Prostate gland (tissue), 2 donors: ENCODE measurements around the gene FAM120B. TPM values are rescaled to one million over a fixed set of nuclear protein-coding genes. Genes with fewer than 3 reads are reported as not detected.

Experiments
- DNase-seq: peaks from one replicate; pipeline ENCODE4 v3.0.0-alpha.2; 2019; ENCODE audit warnings: low spot score
- H3K27ac ChIP-seq, 2 donors: fragments of 200-600 bp; sonication (generic); 2 replicates each; pipeline ENCODE4 v1.5.1; 2017 to 2019
- H3K27me3 ChIP-seq: fragments of 200-600 bp; sonication (generic); replicated peaks from 2 replicates; pipeline ENCODE4 v1.5.1; 2019; ENCODE audit not compliant: insufficient read depth
- H3K36me3 ChIP-seq, 2 donors: fragments of 200-600 bp; sonication (generic); 1 replicate in 1 of 2; 2 replicates in 1 of 2; pipeline versions ENCODE4 v1.5.1 to v1.8.1; 2017 to 2019
- H3K4me1 ChIP-seq: fragments of 200-600 bp; sonication (generic); replicated peaks from 2 replicates; pipeline ENCODE4 v1.5.1; 2019
- H3K4me3 ChIP-seq, 2 donors: fragments of 200-600 bp; sonication (generic); 2 replicates each; pipeline ENCODE4 v1.5.1; 2017 to 2019
- H3K9me3 ChIP-seq: fragments of 200-600 bp; sonication (generic); 2 replicates; pipeline ENCODE4 v1.5.1; 2017
- POLR2A ChIP-seq: fragments of 450-650 bp; IDR thresholded peaks from one replicate; pipeline ENCODE4 v1.6.1; 2016; ENCODE audit warnings: antibody characterized with exemption, mild to moderate bottlenecking
- POLR2AphosphoS5 ChIP-seq: sonication (generic); formaldehyde crosslinking; IDR thresholded peaks from one replicate; pipeline ENCODE4 v1.6.1; 2017; ENCODE audit warnings: antibody characterized with exemption
- WGBS: methylation state at CpG from one replicate; pipeline ENCODE4 v1.1.5; 2018; 5-methylcytosine and 5-hydroxymethylcytosine counted together
- intact Hi-C: fragments of 100-400 bp; cut with DNase I; formaldehyde crosslinking; loops from one replicate; pipeline ENCODE4 v1.14.2; 2022
- total RNA-seq, 2 donors: library from RNA; depleted of rRNA; stranded (reverse); fragments of >200 nt; gene quantifications; one replicate each; pipeline ENCODE4 v1.1.0, GENCODE V29; 2016
- TF ChIP-seq, protein P1 (sequence below), 4 experiments: fragments of 200-600 bp in 2 of 4; fragments of 450-650 bp in 2 of 4; sonication (generic) in 2 of 4; IDR thresholded peaks; 1 replicate in 3 of 4; 2 replicates in 1 of 4; pipeline ENCODE4 v1.5.1; 2016 to 2019; ENCODE audit warnings: antibody characterized with exemption in 4 of 4, mild to moderate bottlenecking in 2 of 4, moderate library complexity in 2 of 4

FAM120B gene
- total RNA-seq, 2 donors from 2014 or later: 28.8 to 45.0 TPM

DNA sequence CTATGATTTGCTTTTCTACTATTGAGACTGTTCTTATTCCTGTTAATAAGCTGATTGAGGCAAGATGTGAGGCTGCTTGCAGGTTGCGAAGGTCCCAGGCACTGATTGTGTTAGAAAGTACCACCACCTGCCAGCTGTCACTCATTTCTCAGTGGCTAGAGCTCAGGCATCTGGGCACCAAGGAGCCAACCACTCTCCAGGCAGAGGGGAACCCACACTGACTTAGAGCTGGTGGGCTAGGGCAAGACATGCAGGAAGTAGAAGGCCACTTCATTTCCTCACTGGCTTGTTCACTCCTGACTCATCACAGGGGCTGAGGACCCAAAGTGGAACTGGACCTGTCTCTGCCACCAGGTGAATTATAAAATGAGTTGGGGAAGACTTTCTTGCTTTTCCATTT lies 7.9 kb upstream of the FAM120B start:
- H3K27ac ChIP-seq: no peak overlapping the region
- H3K4me1 ChIP-seq: no peaks in the 10 kb centered on the region
- no peaks in the 10 kb centered on the region for H3K27me3 ChIP-seq
- no peak overlapping the region for H3K4me3 ChIP-seq
- DNase-seq: no peak
- H3K36me3 ChIP-seq: no peaks in the 10 kb centered on the region
- H3K9me3 ChIP-seq: no peaks in the 10 kb centered on the region
- WGBS: 100% methylated on average over 1 of the region's 1 CpG
- intact Hi-C loops: loop anchor here (10.0 kb wide), 1 partner anchor 254 kb away; no protein-coding TSS in a partner anchor
- TF ChIP-seq POLR2AphosphoS5: no peak
- no peak for TF ChIP-seq POLR2A
- TF ChIP-seq, protein P1, sequence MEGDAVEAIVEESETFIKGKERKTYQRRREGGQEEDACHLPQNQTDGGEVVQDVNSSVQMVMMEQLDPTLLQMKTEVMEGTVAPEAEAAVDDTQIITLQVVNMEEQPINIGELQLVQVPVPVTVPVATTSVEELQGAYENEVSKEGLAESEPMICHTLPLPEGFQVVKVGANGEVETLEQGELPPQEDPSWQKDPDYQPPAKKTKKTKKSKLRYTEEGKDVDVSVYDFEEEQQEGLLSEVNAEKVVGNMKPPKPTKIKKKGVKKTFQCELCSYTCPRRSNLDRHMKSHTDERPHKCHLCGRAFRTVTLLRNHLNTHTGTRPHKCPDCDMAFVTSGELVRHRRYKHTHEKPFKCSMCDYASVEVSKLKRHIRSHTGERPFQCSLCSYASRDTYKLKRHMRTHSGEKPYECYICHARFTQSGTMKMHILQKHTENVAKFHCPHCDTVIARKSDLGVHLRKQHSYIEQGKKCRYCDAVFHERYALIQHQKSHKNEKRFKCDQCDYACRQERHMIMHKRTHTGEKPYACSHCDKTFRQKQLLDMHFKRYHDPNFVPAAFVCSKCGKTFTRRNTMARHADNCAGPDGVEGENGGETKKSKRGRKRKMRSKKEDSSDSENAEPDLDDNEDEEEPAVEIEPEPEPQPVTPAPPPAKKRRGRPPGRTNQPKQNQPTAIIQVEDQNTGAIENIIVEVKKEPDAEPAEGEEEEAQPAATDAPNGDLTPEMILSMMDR (IDR thresholded peaks at IDR 0.05): no peak

DNA sequence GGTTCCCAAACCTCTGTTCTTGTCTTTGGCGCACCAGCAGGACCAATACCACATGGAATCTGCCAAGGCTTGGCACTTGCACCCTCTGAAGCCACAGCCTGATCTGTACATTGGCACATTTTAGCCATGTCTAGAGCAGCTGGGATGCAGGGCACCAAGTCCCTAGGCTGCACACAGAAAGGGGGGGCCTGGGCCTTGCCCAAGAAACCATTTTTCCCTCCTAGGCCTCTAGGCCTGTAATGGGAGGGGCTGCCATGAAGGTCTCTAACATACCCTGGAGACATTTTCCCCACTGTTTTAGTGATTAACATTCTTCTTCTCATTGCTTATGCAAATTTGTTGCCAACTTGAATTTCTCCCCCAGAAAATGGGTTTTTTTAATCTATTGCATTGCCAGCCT lies 5.4 kb upstream of the FAM120B start:
- Histone ChIP-seq H3K27ac (no peak overlapping the region), H3K4me1 (no peaks in the 10 kb centered on the region), H3K9me3 (no peaks in the 10 kb centered on the region), H3K4me3 (no peak overlapping the region), H3K36me3 (no peaks in the 10 kb centered on the region), H3K27me3 (no peaks in the 10 kb centered on the region)
- TF ChIP-seq POLR2AphosphoS5: no peak
- TF ChIP-seq POLR2A: no peak
- TF ChIP-seq, protein P1 (IDR thresholded peaks at IDR 0.05): no peak
- intact Hi-C loops: loop anchor here (10.0 kb wide), 1 partner anchor 224 kb away; no protein-coding TSS in a partner anchor
- DNase-seq: no peak
- 100% methylated on average over 1 of the region's 1 CpG for WGBS

DNA sequence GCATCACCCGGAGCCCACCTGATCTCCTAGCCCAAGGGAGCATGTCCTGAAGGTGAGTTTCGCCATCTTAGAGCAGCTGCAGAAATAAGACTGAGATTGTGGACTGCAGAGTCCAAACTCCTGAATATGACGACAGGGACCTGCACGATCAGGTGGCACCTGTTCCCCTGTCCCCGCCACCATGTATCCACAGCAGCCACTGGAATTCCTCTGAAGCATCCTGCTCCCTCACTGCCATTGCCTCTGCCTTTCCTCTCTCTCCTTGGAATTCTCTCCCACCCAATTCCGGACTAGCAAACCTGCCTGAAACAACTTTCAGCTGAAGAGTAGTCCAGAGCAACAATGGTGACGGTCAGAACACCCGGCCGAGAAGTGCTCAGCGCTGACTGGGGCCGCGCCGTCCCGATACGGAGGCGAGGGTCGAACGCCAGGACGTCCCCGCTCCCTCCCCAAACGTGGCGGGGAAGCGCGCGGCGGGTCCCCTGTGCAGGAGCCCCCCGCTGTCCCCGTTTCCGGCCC lies 694 bp upstream of the FAM120B start:
- Histone ChIP-seq H3K27me3 (no peaks in the 10 kb centered on the region), H3K4me3 (peak overlapping the region; percentile 88 to 99), H3K4me1 (peaks cover 11% of the 10 kb centered on the region), H3K36me3 (no peaks in the 10 kb centered on the region), H3K27ac (peak overlapping the region; percentile 25 to 83), H3K9me3 (no peaks in the 10 kb centered on the region)
- TF ChIP-seq, protein P1 (IDR thresholded peaks at IDR 0.05): no peak
- no peak for TF ChIP-seq POLR2A
- TF ChIP-seq POLR2AphosphoS5: no peak
- WGBS: 10% methylated on average over 29 of the region's 29 CpGs
- intact Hi-C loops: loop anchor here (10.0 kb wide), 1 partner anchor 219 kb away; no protein-coding TSS in a partner anchor
- DNase-seq: no peak

DNA sequence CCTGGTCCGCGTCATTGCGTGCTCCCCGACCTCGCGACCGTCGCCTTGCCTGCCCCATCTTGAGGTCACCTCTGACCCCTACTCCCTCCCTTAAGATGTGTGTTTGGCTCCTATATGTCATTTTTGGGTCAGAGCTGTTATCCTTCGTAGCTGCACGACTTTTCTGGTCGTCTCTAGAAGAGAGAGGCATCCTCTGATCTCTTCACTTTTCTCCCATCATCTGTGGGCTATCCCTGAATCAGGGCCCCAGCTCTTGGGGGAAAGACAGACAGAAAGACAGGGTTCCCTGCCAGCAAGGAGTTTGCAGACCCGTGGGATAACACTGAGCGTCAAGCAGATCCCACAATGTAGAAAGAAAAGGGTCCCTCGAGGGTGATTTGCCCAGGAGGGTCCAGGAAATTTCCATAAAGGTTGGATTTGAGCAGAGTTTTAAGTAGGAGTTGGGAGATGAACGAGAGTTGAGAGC lies 555 bp downstream of the FAM120B start:
- 6% methylated on average over 15 of the region's 15 CpGs for WGBS
- TF ChIP-seq POLR2A (no peak), POLR2AphosphoS5 (no peak)
- TF ChIP-seq, protein P1 (IDR thresholded peaks at IDR 0.05): no peak
- intact Hi-C loops: loop anchor here (10.0 kb wide), 1 partner anchor 218 kb away; no protein-coding TSS in a partner anchor
- H3K36me3 ChIP-seq: no peaks in the 10 kb centered on the region
- peaks cover 11% of the 10 kb centered on the region for H3K4me1 ChIP-seq
- no peaks in the 10 kb centered on the region for H3K9me3 ChIP-seq
- H3K4me3 ChIP-seq: peak overlapping the region; percentile 88 to 99
- DNase-seq: no peak
- peak overlapping the region; percentile 77 to 83 for H3K27ac ChIP-seq
- no peaks in the 10 kb centered on the region for H3K27me3 ChIP-seq

DNA sequence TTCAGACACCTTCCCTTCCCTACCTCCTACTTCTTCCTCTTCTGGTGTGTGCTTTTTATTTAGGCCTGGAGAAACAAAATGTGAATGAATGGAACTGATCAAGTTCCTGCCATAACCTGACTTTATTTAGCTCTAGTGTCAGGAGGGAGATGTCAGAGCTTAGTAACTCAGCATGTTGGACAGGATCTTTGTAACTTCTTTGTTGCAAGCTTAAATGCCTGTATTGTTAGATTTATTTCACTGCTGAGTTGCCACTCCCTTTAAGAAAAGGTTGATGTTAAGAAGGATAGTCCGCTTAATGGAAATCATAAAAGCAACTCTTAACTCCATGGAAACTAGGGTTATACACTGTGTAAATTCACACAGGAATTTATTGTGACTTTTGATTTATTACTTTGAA lies 2.2 kb downstream of the FAM120B start:
- Histone ChIP-seq H3K27ac (no peak overlapping the region), H3K9me3 (no peaks in the 10 kb centered on the region), H3K4me3 (no peak overlapping the region), H3K36me3 (no peaks in the 10 kb centered on the region), H3K27me3 (no peaks in the 10 kb centered on the region), H3K4me1 (peaks cover 11% of the 10 kb centered on the region)
- no peak for DNase-seq
- WGBS: 59% methylated on average over 1 of the region's 1 CpG
- intact Hi-C loops: loop anchor here (10.0 kb wide), 1 partner anchor 216 kb away; no protein-coding TSS in a partner anchor
- TF ChIP-seq POLR2AphosphoS5 (no peak), POLR2A (no peak)
- TF ChIP-seq, protein P1 (IDR thresholded peaks at IDR 0.05): no peak
